Cardiac muscle cell (in vitro differentiated cells and primary cell): ENCODE data around the gene DENND1B. TPM values are rescaled to one million over a fixed set of nuclear protein-coding genes. Genes with fewer than 3 reads are reported as not detected.
A peak's percentile ranks its signal among the peaks of the same experiment; 100 is the strongest.

Experiments
- DNase-seq, 2 donors: peaks; one replicate each; pipeline versions ENCODE4 v3.0.0 to v3.0.0-alpha.2; 2010 to 2017; ENCODE audit warnings: low read depth in 1 of 2, low spot score in 1 of 2
- H3K27ac ChIP-seq: fragments of 200-600 bp; sonication (generic); 2 replicates; pipeline ENCODE4 v1.5.1; 2016
- H3K27me3 ChIP-seq: fragments of 200-600 bp; sonication (generic); 2 replicates; pipeline ENCODE4 v1.6.0; 2016; ENCODE audit warnings: control low read depth
- H3K36me3 ChIP-seq: fragments of 200-600 bp; sonication (generic); 2 replicates; pipeline ENCODE4 v1.5.1; 2016; ENCODE audit warnings: control low read depth
- H3K4me1 ChIP-seq: fragments of 200-600 bp; sonication (generic); 2 replicates; pipeline ENCODE4 v1.8.1; 2017; ENCODE audit warnings: low read depth, mild to moderate bottlenecking, mixed run types
- H3K4me3 ChIP-seq: fragments of 200-600 bp; sonication (generic); 2 replicates; pipeline ENCODE4 v1.5.1; 2016; ENCODE audit warnings: mild to moderate bottlenecking
- H3K9me3 ChIP-seq: fragments of 200-600 bp; sonication (generic); 2 replicates; pipeline ENCODE4 v1.5.1; 2017; ENCODE audit warnings: low read depth, mild to moderate bottlenecking, control low read depth
- polyA plus RNA-seq: library from polyadenylated mRNA; unstranded; fragments of >200 nt; fragmentation: Nextera tagmentation; extraction: Ambion mirVana; gene quantifications from 2 replicates; pipeline ENCODE4 v1.2.1, GENCODE V29; 2016
- total RNA-seq: library from RNA; depleted of rRNA; stranded (reverse); fragments of >200 nt; gene quantifications from 2 replicates; pipeline ENCODE4 v1.2.3, GENCODE V29; 2016
- TF ChIP-seq, protein P1 (sequence below): IDR thresholded peaks from 2 replicates; pipeline ENCODE4 v1.5.1; 2012; ENCODE audit warnings: low read depth, mild to moderate bottlenecking, low read length

The DENND1B gene
- total and polyA plus RNA-seq, 2 experiments from 2014 or later: 9.9 to 11.0 TPM

DNA sequence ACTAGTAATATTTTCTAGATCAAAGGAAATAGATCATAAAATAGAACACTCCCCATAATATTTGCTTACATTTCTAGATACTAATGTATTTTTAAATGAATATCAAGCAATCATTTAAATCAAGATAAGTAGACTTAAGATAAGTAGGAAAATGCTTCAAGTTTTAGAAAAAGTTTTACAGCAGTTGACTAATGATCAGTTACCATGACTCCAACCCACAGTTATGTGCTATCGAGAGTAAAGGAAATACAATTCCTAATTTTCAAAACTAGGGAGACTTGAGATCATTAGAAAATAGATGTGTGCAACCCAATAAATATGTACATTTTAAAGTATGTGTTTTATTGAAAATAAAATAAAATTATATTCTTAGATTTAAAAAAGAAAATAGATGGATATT is 95.0 kb downstream of the DENND1B start:
- no peaks in the 10 kb centered on the region for H3K36me3 ChIP-seq
- TF ChIP-seq, protein P1, sequence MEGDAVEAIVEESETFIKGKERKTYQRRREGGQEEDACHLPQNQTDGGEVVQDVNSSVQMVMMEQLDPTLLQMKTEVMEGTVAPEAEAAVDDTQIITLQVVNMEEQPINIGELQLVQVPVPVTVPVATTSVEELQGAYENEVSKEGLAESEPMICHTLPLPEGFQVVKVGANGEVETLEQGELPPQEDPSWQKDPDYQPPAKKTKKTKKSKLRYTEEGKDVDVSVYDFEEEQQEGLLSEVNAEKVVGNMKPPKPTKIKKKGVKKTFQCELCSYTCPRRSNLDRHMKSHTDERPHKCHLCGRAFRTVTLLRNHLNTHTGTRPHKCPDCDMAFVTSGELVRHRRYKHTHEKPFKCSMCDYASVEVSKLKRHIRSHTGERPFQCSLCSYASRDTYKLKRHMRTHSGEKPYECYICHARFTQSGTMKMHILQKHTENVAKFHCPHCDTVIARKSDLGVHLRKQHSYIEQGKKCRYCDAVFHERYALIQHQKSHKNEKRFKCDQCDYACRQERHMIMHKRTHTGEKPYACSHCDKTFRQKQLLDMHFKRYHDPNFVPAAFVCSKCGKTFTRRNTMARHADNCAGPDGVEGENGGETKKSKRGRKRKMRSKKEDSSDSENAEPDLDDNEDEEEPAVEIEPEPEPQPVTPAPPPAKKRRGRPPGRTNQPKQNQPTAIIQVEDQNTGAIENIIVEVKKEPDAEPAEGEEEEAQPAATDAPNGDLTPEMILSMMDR: no peak
- no peak overlapping the region for H3K27ac ChIP-seq
- no peak overlapping the region for H3K4me3 ChIP-seq
- peaks cover 3% of the 10 kb centered on the region for H3K4me1 ChIP-seq
- DNase-seq: no peak
- H3K9me3 ChIP-seq: no peaks in the 10 kb centered on the region
- H3K27me3 ChIP-seq: no peaks in the 10 kb centered on the region

- no peaks in the 10 kb centered on the region for H3K36me3 ChIP-seq
- TF ChIP-seq, protein P1: no peak
Measured at GRCh38 chr1:197677752-197678295, 97.5 kb downstream of the DENND1B start.

GRCh38 chr1:197677313-197677712 is 98.0 kb downstream of the DENND1B start:
- no peak for DNase-seq
- Histone ChIP-seq H3K27me3 (no peaks in the 10 kb centered on the region), H3K36me3 (no peaks in the 10 kb centered on the region), H3K9me3 (no peaks in the 10 kb centered on the region), H3K4me3 (no peak overlapping the region), H3K27ac (no peak overlapping the region), H3K4me1 (peaks cover 3% of the 10 kb centered on the region)
- TF ChIP-seq, protein P1: no peak

More at GRCh38 chr1:197677752-197678295, 97.5 kb downstream of the DENND1B start:
- H3K27ac ChIP-seq: no peak overlapping the region
- DNase-seq: no peak
- H3K9me3 ChIP-seq: no peaks in the 10 kb centered on the region
- peaks cover 3% of the 10 kb centered on the region for H3K4me1 ChIP-seq
- H3K4me3 ChIP-seq: no peak overlapping the region
- no peaks in the 10 kb centered on the region for H3K27me3 ChIP-seq

GRCh38 chr1:197675583-197676208 is 99.6 kb downstream of the DENND1B start:
- TF ChIP-seq, protein P1: no peak
- Histone ChIP-seq H3K36me3 (no peaks in the 10 kb centered on the region), H3K4me1 (peaks cover 6% of the 10 kb centered on the region), H3K9me3 (no peaks in the 10 kb centered on the region), H3K27me3 (no peaks in the 10 kb centered on the region), H3K27ac (no peak overlapping the region), H3K4me3 (no peak overlapping the region)
- peak in 1 of 2 donors; percentile 69 for DNase-seq

GRCh38 chr1:197674286-197674685 is 101.0 kb downstream of the DENND1B start:
- no peak overlapping the region for H3K4me3 ChIP-seq
- H3K36me3 ChIP-seq: no peaks in the 10 kb centered on the region
- DNase-seq: no peak
- H3K9me3 ChIP-seq: no peaks in the 10 kb centered on the region
- no peak overlapping the region for H3K27ac ChIP-seq
- H3K27me3 ChIP-seq: no peaks in the 10 kb centered on the region
- TF ChIP-seq, protein P1: no peak
- peaks cover 6% of the 10 kb centered on the region for H3K4me1 ChIP-seq
